GM21360 (cell line): ENCODE results near the gene TLR8.
"Not testable (repeated sequence)": the region's sequence is repeated elsewhere in the genome, so short reads cannot be mapped to it uniquely, and the experiment has no call there.

ENCODE experiments used
- ATAC-seq: cut with Tn5 transposase; IDR thresholded peaks from one replicate; pipeline ENCODE4 v1.9.1; 2021; ENCODE audit warnings: mild to moderate bottlenecking, moderate library complexity; ENCODE audit not compliant: unreplicated experiment

TLR8 gene

DNA sequence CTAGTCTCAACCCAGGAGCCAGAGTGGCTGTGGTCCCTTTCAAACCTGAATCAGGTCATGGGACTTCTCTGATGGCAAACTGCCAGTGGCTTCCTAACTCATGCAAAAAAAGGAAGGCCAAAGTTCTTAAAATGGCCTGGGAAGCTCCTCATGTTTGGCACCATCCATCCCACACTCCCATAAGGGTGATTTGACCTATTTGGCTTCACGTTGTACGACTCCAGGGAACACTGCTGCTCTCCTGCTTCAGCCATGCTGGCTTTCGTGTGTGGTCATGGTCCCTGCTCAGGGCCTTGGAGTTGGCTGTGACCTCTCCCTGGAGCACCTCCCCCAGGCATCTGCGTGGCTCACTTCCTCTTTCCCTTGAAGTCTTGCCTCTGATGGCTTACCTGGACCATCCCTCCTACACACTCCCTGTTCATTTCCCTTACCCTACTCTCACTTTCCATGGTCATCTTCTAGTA is 55.7 kb downstream of the TLR8 start:
- peak; percentile 50 for ATAC-seq

DNA sequence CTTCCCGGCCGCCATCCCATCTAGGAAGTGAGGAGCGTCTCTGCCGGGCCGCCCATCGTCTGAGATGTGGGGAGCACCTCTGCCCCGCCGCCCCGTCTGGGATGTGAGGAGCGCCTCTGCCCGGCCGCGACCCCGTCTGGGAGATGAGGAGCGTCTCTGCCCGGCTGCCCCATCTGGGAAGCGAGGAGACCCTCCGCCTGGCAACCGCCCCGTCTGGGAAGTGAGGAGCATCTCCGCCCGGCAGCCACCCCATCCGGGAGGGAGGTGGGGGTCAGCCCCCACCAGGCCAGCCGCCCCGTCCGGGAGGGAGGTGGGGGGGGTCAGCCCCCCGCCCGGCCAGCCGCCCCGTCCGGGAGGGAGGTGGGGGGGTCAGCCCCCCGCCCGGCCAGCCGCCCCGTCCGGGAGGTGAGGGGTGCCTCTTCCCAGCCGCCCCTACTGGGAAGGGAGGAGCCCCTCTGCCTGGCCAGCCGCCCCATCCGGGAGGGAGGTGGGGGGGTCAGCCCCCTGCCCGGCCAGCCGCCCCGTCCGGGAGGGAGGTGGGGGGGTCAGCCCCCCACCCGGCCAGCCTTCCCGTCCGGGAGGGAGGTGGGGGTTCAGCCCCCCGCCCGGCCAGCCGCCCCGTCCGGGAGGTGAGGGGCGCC is 56.9 kb downstream of the TLR8 start:
- not testable (repeated sequence) for ATAC-seq

DNA sequence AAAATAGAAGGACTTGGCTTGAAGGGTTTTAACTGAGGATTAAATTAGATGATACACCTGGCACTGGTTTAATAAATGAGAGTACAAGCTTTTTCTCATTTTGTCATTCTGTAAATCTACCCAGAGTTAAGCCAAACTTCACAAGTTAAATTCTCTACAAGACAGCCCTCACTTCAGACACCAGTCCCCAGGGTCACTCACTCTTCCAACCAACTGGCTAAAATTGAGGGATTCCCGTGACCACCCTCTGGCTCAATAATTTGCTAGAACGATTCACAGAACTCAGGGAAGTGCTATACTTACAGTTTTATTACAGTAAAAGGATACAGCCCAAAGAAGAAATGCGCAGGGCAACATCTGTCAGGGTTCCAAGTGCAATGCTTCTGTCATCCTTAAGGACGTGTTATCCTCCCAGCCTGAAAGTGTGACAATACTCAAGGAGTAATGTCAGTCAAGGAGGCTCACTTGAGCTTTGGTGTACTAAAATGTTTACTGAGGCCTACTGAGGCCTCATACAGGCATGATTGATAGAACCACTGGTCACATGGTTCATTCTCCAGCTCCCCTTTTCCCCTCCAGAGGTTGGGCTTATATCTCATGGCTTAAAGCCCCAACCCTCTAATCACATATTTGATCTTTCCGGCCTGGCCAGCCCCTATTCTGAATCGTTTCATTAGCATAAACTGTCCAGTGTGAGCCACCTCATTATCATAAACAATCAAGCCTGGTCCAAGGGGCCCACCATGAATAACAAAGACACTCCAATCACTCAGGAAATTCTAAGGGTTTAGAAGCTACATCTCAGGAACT is 58.9 kb downstream of the TLR8 start:
- no peak for ATAC-seq

DNA sequence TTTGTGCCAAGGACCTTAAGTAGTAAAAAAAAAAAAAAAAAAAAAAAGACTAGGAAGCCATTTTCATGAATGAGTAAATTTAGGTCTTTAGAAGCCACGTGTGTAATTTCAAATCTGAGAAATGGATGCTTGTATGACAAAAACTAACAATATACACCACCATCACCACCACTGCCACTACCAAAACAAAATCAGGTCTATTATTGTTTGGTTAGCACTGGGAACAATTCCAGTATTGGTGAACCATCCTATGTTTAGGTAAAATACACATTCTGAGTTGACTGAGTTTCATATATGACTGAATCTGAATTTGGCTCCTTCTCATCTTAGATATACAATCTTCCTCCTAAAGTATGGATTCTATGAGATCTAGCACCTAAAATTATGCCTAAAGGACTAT is 59.7 kb downstream of the TLR8 start:
- no peak for ATAC-seq

DNA sequence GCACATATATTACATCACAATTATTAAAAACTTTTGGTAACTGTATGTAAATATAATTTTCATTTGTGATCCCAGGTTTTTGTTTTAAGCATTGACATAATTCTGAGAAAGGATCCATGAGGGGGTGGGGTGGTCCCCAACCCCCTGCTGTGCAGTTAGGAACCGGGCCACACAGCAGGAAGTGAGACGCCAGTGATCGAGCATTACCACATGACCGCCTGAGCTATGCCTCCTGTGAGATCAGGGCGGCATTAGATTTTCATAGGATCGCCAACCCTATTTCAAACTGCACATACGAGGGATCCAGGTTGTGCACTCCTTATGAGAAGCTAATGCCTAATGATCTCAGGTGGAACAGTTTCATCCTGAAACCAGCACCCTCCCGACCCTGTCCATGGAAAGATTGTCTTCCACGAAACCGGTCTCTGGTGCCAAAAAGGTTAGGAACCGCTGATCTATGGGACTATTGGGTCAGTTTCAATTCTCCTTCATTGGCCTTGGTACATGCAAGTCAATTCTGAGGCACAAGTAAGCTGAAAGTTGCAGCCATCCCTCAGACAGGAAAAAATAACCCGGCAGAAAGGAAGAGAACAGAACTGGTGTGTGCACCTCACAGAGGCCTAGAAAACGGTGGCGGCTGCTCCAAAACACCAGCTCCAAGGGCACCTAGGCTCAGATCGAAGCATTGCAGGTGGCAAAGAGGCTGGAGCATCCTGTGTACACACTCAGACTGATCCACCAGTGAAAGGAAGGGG is 61.5 kb downstream of the TLR8 start:
- no peak for ATAC-seq

DNA sequence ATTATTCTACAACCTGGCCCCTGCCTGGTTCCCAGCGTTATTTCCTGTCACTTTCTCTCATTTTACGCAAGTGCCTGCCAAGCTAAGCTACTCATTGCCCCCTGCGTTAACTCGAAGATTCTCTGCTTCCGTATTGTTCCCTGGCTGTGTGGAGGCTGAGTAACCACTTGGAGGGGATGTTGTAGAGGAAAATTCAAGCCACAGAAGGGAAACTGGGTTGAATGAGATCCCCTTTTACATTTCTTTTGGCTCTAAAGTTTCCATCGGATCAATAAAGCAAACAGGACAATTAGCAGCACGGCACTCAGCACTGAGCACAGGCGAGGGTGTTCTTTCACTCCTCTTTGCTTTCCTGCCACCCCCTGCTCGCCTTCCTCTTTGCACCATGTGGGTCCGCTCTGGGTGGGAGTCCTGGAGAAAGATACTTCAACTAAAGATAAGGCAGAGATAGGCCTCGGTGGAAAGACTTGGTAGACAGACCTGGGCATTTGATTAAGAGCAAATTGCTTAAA is 64.3 kb downstream of the TLR8 start:
- ATAC-seq, result no peak

DNA sequence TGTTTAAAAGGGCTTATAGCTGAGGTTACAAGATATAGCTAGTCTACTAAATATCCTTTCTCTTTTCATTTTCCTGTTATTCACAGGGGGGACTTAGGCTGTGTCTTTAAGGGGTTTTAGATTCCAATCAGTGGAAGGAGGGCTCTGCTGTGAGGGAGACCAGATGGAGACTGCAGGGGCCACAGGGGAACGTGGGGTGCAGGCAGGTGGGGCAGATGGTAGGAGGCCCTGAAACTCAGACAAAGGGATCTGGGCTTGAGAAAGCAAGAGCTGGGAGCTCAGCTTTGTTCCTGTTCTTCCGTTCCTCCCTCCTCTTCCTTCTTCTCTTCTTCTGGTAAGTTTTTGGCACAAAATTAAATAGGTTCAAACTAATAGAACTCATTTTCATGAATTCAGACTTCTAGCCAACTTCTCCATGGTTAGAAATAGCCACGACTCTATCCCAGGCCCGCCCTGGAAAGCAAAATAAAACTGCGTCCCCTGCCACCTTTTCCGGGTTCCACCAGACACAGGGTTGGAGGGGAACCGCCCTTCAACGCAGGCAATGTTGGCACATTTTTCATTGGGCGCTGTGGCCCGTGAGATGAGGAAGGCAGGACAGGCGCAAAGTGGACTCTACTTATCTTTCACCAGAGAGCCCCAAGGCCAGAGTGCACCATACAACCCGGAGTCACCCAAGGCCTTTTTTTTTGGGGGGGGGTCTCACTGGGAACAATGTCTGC is 65.0 kb downstream of the TLR8 start:
- ATAC-seq, result no peak

DNA sequence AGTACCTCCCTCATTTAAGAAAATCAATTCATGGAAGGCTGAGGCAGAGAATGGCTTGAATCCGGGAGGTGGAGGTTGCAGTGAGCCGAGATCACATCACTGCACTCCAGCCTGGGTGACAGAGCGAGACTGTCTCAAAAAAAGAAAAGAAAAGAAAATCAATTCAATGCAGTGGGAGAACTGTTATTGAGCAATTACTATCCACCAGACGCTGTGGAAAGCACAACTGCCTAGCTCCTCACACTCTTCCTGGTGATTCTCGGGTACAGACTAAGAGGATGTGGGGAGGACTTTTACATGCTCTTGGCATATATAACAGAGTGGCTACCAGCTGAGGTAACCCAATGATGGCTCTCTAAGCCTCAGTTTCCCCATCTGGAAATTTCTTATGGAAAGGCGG is 65.8 kb downstream of the TLR8 start:
- no peak for ATAC-seq
